NCI-H82 treated with DMSO at 0.1 percent for 48 hours (cell line): Measurements from ENCODE around the gene TMX2.
"Not testable (repeated sequence)": the region's sequence is repeated elsewhere in the genome, so short reads cannot be mapped to it uniquely, and the experiment has no call there.

Experiments used
- DNase-seq: peaks from one replicate; lab custom pipeline; 2025; ENCODE audit not compliant: unreplicated experiment; lab: John Stamatoyannopoulos, UW

TMX2 gene

GRCh38 chr11:57711414-57712255 lies 758 bp upstream of the TMX2 start, which contains the start of gene MED19:
TSS of gene MED19 (minus strand) at chr11:57712215. CDS start at chr11:57712179, 36 bp downstream.
- peak; percentile 48 for DNase-seq

GRCh38 chr11:57713835-57714234 lies 1.4 kb downstream of the TMX2 start:
- no peak for DNase-seq

GRCh38 chr11:57716726-57717125 lies 4.3 kb downstream of the TMX2 start:
- not testable (repeated sequence) for DNase-seq

GRCh38 chr11:57727185-57727584 lies 14.8 kb downstream of the TMX2 start:
- DNase-seq = no peak

GRCh38 chr11:57728829-57729228 lies 16.4 kb downstream of the TMX2 start:
- no peak for DNase-seq

GRCh38 chr11:57729479-57729878 lies 17.1 kb downstream of the TMX2 start:
- no peak for DNase-seq

- no peak for DNase-seq
These were observed 20.3 kb downstream of the TMX2 start for GRCh38 chr11:57732661-57733060.

- DNase-seq = no peak
These were observed 23.4 kb downstream of the TMX2 start for GRCh38 chr11:57735619-57736298.

GRCh38 chr11:57741132-57742086 lies 29.0 kb downstream of the TMX2 start, which contains the start of gene SELENOH:
TSS of gene SELENOH (plus strand) at chr11:57741491. CDS start at chr11:57741596, 105 bp downstream.
- DNase-seq = peak; percentile 89

- DNase-seq = no peak
These were observed 29.7 kb downstream of the TMX2 start for GRCh38 chr11:57742087-57742452.

- no peak for DNase-seq
These were observed 32.0 kb downstream of the TMX2 start for GRCh38 chr11:57744357-57744756.

GRCh38 chr11:57745206-57745605 lies 32.8 kb downstream of the TMX2 start:
- no peak for DNase-seq

- no peak for DNase-seq
These were observed 34.5 kb downstream of the TMX2 start for GRCh38 chr11:57746920-57747319.

GRCh38 chr11:57751176-57751575 lies 38.8 kb downstream of the TMX2 start:
- DNase-seq = no peak

- DNase-seq = no peak
These were observed 39.4 kb downstream of the TMX2 start, which contains the start of gene BTBD18 for GRCh38 chr11:57751676-57752253. TSS of gene BTBD18 (minus strand) at chr11:57751819. CDS start at chr11:57751188, 631 bp downstream.

GRCh38 chr11:57752954-57753353 lies 40.6 kb downstream of the TMX2 start:
- DNase-seq = no peak

GRCh38 chr11:57758174-57758573 lies 45.8 kb downstream of the TMX2 start:
- DNase-seq = no peak

- DNase-seq = peak; percentile 89
These were observed 49.2 kb downstream of the TMX2 start, which contains the start of gene CTNND1 for GRCh38 chr11:57761301-57762234. TSS of gene CTNND1 (plus strand) at chr11:57761802. CDS start at chr11:57791479, 29,677 bp downstream.

GRCh38 chr11:57762235-57762861 lies 50.0 kb downstream of the TMX2 start:
- DNase-seq = peak; percentile 25
